Measurements from ENCODE around the gene DENND1A.

GRCh38 chr9:123346826-123347225 is 583.1 kb downstream of the DENND1A start:
- TF ChIP-seq FOXP2 (optimal IDR thresholded peaks at IDR 0.05; ENCODE audit: control extremely low read depth, extremely low read length, insufficient read depth) (no peak), POLR2AphosphoS5 (IDR thresholded peaks at IDR 0.05; ENCODE audit: borderline replicate concordance, low read depth, low read length) (no peak), EZH2 (IDR thresholded peaks at IDR 0.05) (no peak)
